Breast epithelium (tissue), 4 donors: Measurements from ENCODE around the gene OBP2A. TPM values are rescaled to one million over a fixed set of nuclear protein-coding genes. Genes with fewer than 3 reads are reported as not detected.

Experiments used
- DNase-seq, 2 donors: peaks; one replicate each; pipeline ENCODE4 v3.0.0-alpha.2; 2019; ENCODE audit warnings: low spot score in 2 of 2
- H3K27ac ChIP-seq, 2 donors: fragments of 200-600 bp; sonication (generic) in 1 of 2; one replicate each; pipeline ENCODE4 v1.5.1; 2016 to 2019; ENCODE audit warnings: mild to moderate bottlenecking in 1 of 2
- H3K27me3 ChIP-seq, 2 donors: fragments of 200-600 bp; sonication (generic) in 1 of 2; one replicate each; pipeline versions ENCODE4 v1.5.1 to v1.6.0; 2017 to 2019; ENCODE audit warnings: control low read depth in 1 of 2, mild to moderate bottlenecking in 1 of 2
- H3K36me3 ChIP-seq: fragments of 200-600 bp; one replicate; pipeline ENCODE4 v1.5.1; 2019
- H3K4me1 ChIP-seq, 2 donors: fragments of 200-600 bp; sonication (generic); one replicate each; pipeline ENCODE4 v1.5.1; 2016 to 2019; ENCODE audit warnings: control low read depth in 1 of 2
- H3K4me3 ChIP-seq, 3 donors: fragments of 200-600 bp; sonication (generic); 1 replicate in 2 of 3; 2 replicates in 1 of 3; pipeline ENCODE4 v1.5.1; 2016 to 2019; ENCODE audit warnings: mild to moderate bottlenecking in 3 of 3, moderate library complexity in 2 of 3
- H3K9me3 ChIP-seq, 2 donors: fragments of 200-600 bp; sonication (generic) in 1 of 2; one replicate each; pipeline ENCODE4 v1.5.1; 2016 to 2019; ENCODE audit warnings: control low read depth in 1 of 2
- POLR2A ChIP-seq: fragments of 450-650 bp; IDR thresholded peaks from one replicate; pipeline ENCODE4 v1.6.1; 2016; ENCODE audit warnings: antibody characterized with exemption, mild to moderate bottlenecking, moderate library complexity
- POLR2AphosphoS5 ChIP-seq, 3 donors: sonication (generic); formaldehyde crosslinking; IDR thresholded peaks; one replicate each; pipeline ENCODE4 v1.6.1; 2017; ENCODE audit warnings: antibody characterized with exemption in 3 of 3
- intact Hi-C: fragments of 100-400 bp; cut with DNase I; formaldehyde crosslinking; loops from one replicate; pipeline ENCODE4 v1.15.1; 2023; ENCODE audit warnings: low total_unique reads
- total RNA-seq, 3 donors: library from RNA; depleted of rRNA; stranded (reverse); fragments of >200 nt; gene quantifications; one replicate each; pipeline ENCODE4 v1.1.0, GENCODE V29; 2016
- TF ChIP-seq, protein P1 (sequence below), 3 donors: fragments of 450-650 bp; IDR thresholded peaks; one replicate each; pipeline ENCODE4 v1.5.1; 2016 to 2017; ENCODE audit warnings: antibody characterized with exemption in 3 of 3, mild to moderate bottlenecking in 3 of 3, moderate library complexity in 3 of 3

Gene OBP2A
- total RNA-seq, 3 donors from 2014 or later = not detected

DNA sequence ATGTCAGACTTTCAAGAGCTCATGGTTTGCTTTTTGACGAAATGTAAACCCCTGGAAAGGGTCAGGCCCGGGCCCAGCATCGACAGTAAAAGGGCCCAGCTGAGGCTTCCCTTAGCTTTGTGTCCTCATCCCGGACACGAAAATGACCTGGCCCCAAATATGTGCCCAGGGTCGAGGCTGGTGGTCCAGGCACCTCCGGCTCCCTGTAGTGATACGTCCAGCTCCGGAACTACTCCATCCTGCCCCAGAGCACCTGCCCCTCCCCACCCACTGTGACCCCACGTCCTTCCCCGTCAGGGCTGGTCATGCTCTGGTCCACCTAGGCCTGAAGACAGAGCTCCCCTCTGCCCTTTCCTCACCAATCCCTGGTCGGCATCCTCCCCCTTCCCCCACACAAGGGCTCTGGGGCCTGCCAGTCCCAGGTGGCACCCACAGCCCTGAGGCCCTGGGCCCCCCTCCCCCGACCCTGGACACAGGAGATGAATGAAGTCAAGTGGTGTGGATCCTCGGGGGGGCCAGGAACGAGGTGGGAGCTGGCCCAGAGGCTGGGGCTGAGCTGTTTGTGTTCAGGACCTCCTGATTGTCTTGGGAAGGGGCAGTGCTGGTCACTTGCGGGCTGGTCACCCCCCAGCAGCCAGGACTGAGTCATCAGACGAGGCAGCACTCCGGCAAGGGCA lies 6.2 kb downstream of the OBP2A start:
- H3K27me3 ChIP-seq = no peaks in the 10 kb centered on the region
- no peak overlapping the region for H3K4me3 ChIP-seq
- no peak overlapping the region for H3K27ac ChIP-seq
- DNase-seq = no peak
- no peaks in the 10 kb centered on the region for H3K36me3 ChIP-seq
- H3K9me3 ChIP-seq = no peaks in the 10 kb centered on the region
- TF ChIP-seq, protein P1, sequence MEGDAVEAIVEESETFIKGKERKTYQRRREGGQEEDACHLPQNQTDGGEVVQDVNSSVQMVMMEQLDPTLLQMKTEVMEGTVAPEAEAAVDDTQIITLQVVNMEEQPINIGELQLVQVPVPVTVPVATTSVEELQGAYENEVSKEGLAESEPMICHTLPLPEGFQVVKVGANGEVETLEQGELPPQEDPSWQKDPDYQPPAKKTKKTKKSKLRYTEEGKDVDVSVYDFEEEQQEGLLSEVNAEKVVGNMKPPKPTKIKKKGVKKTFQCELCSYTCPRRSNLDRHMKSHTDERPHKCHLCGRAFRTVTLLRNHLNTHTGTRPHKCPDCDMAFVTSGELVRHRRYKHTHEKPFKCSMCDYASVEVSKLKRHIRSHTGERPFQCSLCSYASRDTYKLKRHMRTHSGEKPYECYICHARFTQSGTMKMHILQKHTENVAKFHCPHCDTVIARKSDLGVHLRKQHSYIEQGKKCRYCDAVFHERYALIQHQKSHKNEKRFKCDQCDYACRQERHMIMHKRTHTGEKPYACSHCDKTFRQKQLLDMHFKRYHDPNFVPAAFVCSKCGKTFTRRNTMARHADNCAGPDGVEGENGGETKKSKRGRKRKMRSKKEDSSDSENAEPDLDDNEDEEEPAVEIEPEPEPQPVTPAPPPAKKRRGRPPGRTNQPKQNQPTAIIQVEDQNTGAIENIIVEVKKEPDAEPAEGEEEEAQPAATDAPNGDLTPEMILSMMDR (IDR thresholded peaks at IDR 0.05) = no peak
- TF ChIP-seq POLR2AphosphoS5 (IDR thresholded peaks at IDR 0.05) (no peak), POLR2A (no peak)
- H3K4me1 ChIP-seq = no peaks in the 10 kb centered on the region
- intact Hi-C loops = no loop called here

GRCh38 chr9:135552698-135553171 lies 6.8 kb downstream of the OBP2A start:
- DNase-seq = no peak
- H3K4me1 ChIP-seq = no peaks in the 10 kb centered on the region
- TF ChIP-seq POLR2A (no peak), POLR2AphosphoS5 (IDR thresholded peaks at IDR 0.05) (no peak)
- TF ChIP-seq, protein P1 (IDR thresholded peaks at IDR 0.05) = no peak
- no peak overlapping the region for H3K4me3 ChIP-seq
- H3K36me3 ChIP-seq = no peaks in the 10 kb centered on the region
- H3K9me3 ChIP-seq = no peaks in the 10 kb centered on the region
- intact Hi-C loops = no loop called here
- H3K27me3 ChIP-seq = no peaks in the 10 kb centered on the region
- no peak overlapping the region for H3K27ac ChIP-seq

GRCh38 chr9:135554718-135555117 lies 8.8 kb downstream of the OBP2A start:
- Histone ChIP-seq H3K4me1 (no peaks in the 10 kb centered on the region), H3K27me3 (no peaks in the 10 kb centered on the region), H3K27ac (no peak overlapping the region), H3K36me3 (no peaks in the 10 kb centered on the region), H3K9me3 (no peaks in the 10 kb centered on the region), H3K4me3 (no peak overlapping the region)
- intact Hi-C loops = no loop called here
- DNase-seq = no peak
- no peak for TF ChIP-seq POLR2A
- TF ChIP-seq, protein P1 (IDR thresholded peaks at IDR 0.05) = no peak
- TF ChIP-seq POLR2AphosphoS5 (IDR thresholded peaks at IDR 0.05) = no peak

DNA sequence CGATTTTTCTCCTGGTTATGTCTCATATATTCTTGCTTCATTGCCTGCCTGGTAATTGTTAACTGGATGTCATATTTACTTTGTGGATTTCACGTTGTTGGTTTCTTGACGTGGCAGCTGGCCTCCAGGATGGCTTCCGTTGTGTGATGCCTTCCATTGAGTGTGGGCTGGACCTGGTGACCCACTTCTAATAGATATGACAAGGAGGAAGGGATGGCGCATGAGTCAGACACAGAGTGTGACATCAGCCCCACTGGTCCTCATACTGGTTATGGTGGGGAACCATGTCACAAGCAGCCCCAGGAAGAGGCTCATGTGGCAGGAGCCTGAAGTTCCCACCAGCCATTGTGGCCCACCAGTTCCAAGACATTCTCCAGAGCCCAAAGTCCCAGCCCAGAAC lies 9.3 kb downstream of the OBP2A start:
- Histone ChIP-seq H3K27me3 (no peaks in the 10 kb centered on the region), H3K4me1 (no peaks in the 10 kb centered on the region), H3K9me3 (no peaks in the 10 kb centered on the region), H3K36me3 (no peaks in the 10 kb centered on the region), H3K27ac (peak overlapping the region in 1 of 2 donors; percentile 74), H3K4me3 (no peak overlapping the region)
- DNase-seq = no peak
- intact Hi-C loops = no loop called here
- TF ChIP-seq, protein P1 (IDR thresholded peaks at IDR 0.05) = no peak
- TF ChIP-seq POLR2AphosphoS5 (IDR thresholded peaks at IDR 0.05) (no peak), POLR2A (no peak)

- Histone ChIP-seq H3K9me3 (no peaks in the 10 kb centered on the region), H3K27ac (no peak overlapping the region), H3K36me3 (no peaks in the 10 kb centered on the region), H3K27me3 (peaks cover 0 to 1% of the 10 kb centered on the region in 2 donors), H3K4me3 (no peak overlapping the region), H3K4me1 (no peaks in the 10 kb centered on the region)
- TF ChIP-seq POLR2A (no peak), POLR2AphosphoS5 (IDR thresholded peaks at IDR 0.05) (no peak)
- TF ChIP-seq, protein P1 (IDR thresholded peaks at IDR 0.05) = no peak
- intact Hi-C loops = no loop called here
- DNase-seq = no peak
Observed at GRCh38 chr9:135555910-135556309, 10.0 kb downstream of the OBP2A start.
